Lower leg skin (tissue), 3 donors: ENCODE measurements around the gene PAAF1.

ENCODE experiments used
- CTCF ChIP-seq, 3 donors: fragments of 450-650 bp; IDR thresholded peaks; one replicate each; pipeline ENCODE4 v1.5.1; 2016; ENCODE audit warnings: antibody characterized with exemption in 3 of 3, mild to moderate bottlenecking in 3 of 3, moderate library complexity in 2 of 3
- POLR2A ChIP-seq, 2 donors: fragments of 450-650 bp; IDR thresholded peaks; one replicate each; pipeline ENCODE4 v1.6.1; 2016 to 2017; ENCODE audit warnings: antibody characterized with exemption in 2 of 2, mild to moderate bottlenecking in 1 of 2, moderate library complexity in 1 of 2

GRCh38 chr11:73957654-73958361 is 81.0 kb downstream of the PAAF1 start:
- TF ChIP-seq POLR2A (IDR thresholded peaks at IDR 0.05): no peak
- no peak for TF ChIP-seq CTCF (IDR thresholded peaks at IDR 0.05)
